ENCODE results near the gene PHRF1. TPM values are rescaled to one million over a fixed set of nuclear protein-coding genes. Genes with fewer than 3 reads are reported as not detected.

Gene PHRF1
- total and polyA plus RNA-seq, 9 of the 15 experiments (the other 6 are each of a cell fraction or from before 2014, with no cell fraction given) = 0.07 to 37.2 (median 7.7) TPM

DNA sequence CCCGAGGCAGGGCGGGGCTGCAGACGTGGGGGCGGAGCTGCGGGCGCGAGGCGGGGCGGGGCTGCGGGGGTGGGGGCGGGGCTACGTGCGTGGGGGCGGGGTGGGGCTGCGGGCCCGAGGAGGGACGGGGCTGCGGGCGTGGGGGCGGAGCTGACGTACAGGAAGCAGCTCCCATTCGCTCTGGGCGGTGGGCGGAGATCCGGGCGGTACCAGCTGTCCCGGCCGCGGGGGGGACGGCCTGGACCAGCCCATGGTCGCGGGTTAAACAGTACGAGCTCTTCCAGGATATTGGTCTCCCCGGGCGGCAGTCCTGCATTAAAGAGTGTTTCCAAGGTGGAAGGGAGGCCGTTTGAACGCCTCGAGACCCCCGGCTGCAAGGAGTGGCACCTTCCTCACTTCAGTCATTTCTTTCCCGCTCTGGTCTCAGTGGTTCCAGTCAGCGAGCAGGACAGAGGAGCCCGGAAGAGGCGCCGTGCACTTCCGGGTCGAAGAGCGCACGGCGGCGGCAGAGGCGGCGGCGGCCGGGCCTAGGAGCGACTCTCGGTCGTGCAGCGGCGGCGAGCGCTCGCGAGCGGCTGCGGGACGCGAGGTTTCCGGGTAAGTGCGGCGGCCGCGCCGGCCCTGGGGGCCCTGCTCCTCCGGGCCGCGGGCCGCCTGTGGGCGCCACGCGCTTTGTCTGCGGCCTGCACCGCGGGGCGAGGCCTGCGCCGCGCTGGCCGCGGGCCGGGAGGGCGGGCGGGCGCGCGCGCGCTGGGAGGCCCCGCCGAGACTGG is at the start of gene PHRF1 (continued):
- TF ChIP-seq THRA (IDR thresholded peaks at IDR 0.05) (no peak), TAF9B (IDR thresholded peaks at IDR 0.05; ENCODE audit: partially characterized antibody) (peak; percentile 96), HDAC3 (IDR thresholded peaks at IDR 0.05; ENCODE audit: borderline replicate concordance, partially characterized antibody) (no peak), SNIP1 (IDR thresholded peaks at IDR 0.05; ENCODE audit: low read depth) (no peak), E2F1 (CRISPR knock-in tag; IDR thresholded peaks at IDR 0.05) (peak; percentile 91), LCOR (CRISPR knock-in tag; IDR thresholded peaks at IDR 0.05) (no peak; the same call in 1 of the 2 replicates), ZNF57 (CRISPR knock-in tag; IDR thresholded peaks at IDR 0.05) (no peak), ZNF175 (CRISPR knock-in tag; IDR thresholded peaks at IDR 0.05; ENCODE audit: low read depth) (no peak), HCFC1 (IDR thresholded peaks at IDR 0.05; ENCODE audit: low read depth, low read length) (peak; percentile 78), SP1 (CRISPR knock-in tag; IDR thresholded peaks at IDR 0.05) (peak; percentile 86), MEF2D (tag; conservative IDR thresholded peaks at IDR 0.05; ENCODE audit: low read depth) (no peak), ELK3 (CRISPR knock-in tag; IDR thresholded peaks at IDR 0.05) (no peak), STAT6 (CRISPR knock-in tag; IDR thresholded peaks at IDR 0.05) (no peak), MAFF (IDR thresholded peaks at IDR 0.05; ENCODE audit: low read length) (peak; percentile 73; the same call in 1 of the 2 replicates), ZBTB5 (IDR thresholded peaks at IDR 0.05) (no peak)
- TF ChIP-seq, protein P1, sequence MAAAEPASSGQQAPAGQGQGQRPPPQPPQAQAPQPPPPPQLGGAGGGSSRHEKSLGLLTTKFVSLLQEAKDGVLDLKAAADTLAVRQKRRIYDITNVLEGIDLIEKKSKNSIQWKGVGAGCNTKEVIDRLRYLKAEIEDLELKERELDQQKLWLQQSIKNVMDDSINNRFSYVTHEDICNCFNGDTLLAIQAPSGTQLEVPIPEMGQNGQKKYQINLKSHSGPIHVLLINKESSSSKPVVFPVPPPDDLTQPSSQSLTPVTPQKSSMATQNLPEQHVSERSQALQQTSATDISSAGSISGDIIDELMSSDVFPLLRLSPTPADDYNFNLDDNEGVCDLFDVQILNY (CRISPR knock-in tag; IDR thresholded peaks at IDR 0.05) = no peak

All from K562 (cell line).